GM15510 (cell line): ENCODE data around the gene TOP2B.

ENCODE experiments used
- POLR2A ChIP-seq: IDR thresholded peaks from 3 replicates; pipeline ENCODE4 v1.6.1; 2011; ENCODE audit warnings: borderline replicate concordance; ENCODE audit not compliant: insufficient read length; ENCODE audit errors: extremely low read depth

The TOP2B gene

GRCh38 chr3:25611193-25611592, 53.5 kb downstream of the TOP2B start:
- no peak for TF ChIP-seq POLR2A

GRCh38 chr3:25610779-25611178, 53.9 kb downstream of the TOP2B start:
- no peak for TF ChIP-seq POLR2A

- TF ChIP-seq POLR2A: no peak
Measured at GRCh38 chr3:25610167-25610566, 54.5 kb downstream of the TOP2B start.

- TF ChIP-seq POLR2A: no peak
Measured at GRCh38 chr3:25604107-25604805, 60.5 kb downstream of the TOP2B start.

- no peak for TF ChIP-seq POLR2A
Measured at GRCh38 chr3:25603703-25604102, 61.0 kb downstream of the TOP2B start.

GRCh38 chr3:25597535-25598101, 67.1 kb downstream of the TOP2B start:
- TF ChIP-seq POLR2A: no peak

- no peak for TF ChIP-seq POLR2A
Measured at GRCh38 chr3:25594007-25594502, 70.7 kb downstream of the TOP2B start.

- TF ChIP-seq POLR2A: no peak
Measured at GRCh38 chr3:25593001-25593400, 71.7 kb downstream of the TOP2B start.

GRCh38 chr3:25592510-25592968, 72.2 kb downstream of the TOP2B start:
- TF ChIP-seq POLR2A: no peak

- no peak for TF ChIP-seq POLR2A
Measured at GRCh38 chr3:25589783-25590258, 74.9 kb downstream of the TOP2B start.

- no peak for TF ChIP-seq POLR2A
Measured at GRCh38 chr3:25589104-25589782, 75.5 kb downstream of the TOP2B start.

- TF ChIP-seq POLR2A: no peak
Measured at GRCh38 chr3:25588441-25589103, 76.1 kb downstream of the TOP2B start.

- no peak for TF ChIP-seq POLR2A
Measured at GRCh38 chr3:25587975-25588374, 76.7 kb downstream of the TOP2B start.

GRCh38 chr3:25587526-25587925, 77.2 kb downstream of the TOP2B start:
- no peak for TF ChIP-seq POLR2A

GRCh38 chr3:25587094-25587493, 77.6 kb downstream of the TOP2B start:
- TF ChIP-seq POLR2A: no peak
